ENCODE measurements around the gene PRKN. TPM values are rescaled to one million over a fixed set of nuclear protein-coding genes. Genes with fewer than 3 reads are reported as not detected.

PRKN gene
- total and polyA plus RNA-seq, 4 experiments from 2014 or later: 0.50 to 5.3 (median 2.9) TPM

DNA sequence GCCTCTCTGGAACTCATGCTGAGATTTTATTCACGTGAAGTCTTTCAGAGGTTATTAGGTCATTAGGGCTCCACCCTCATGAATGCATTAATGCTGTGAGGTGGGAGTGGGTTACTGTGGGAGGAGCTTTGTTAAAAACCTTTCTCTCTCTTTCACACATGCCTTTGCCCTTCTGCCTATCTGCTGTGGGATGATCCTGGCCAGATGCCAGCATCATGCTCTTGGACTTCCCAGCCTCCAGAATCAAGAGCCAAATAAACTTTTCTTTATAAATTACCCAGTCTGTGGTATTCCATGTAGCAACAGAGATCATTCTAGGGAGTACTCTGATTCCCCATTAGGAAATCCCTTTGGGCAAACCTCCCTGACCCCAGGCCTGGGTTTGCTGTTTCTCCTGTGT lies 1323.8 kb downstream of the PRKN start:
- no peaks in the 10 kb centered on the region for H3K36me3 Mint-ChIP-seq
- no peaks in the 10 kb centered on the region for H3K27me3 ChIP-seq (ENCODE audit: insufficient read depth, low read length)
- H3K36me3 ChIP-seq (ENCODE audit: insufficient read depth, low read length): no peaks in the 10 kb centered on the region
- POLR2A ChIA-PET (ENCODE audit: partially characterized antibody): no interaction called here
- H3K4me3 Mint-ChIP-seq: no peak overlapping the region
- H3K9me3 ChIP-seq (ENCODE audit: control insufficient read depth in 1 of 2, low read length in 2 of 2): no peaks in the 10 kb centered on the region
- no peak overlapping the region for H3K27ac ChIP-seq (ENCODE audit: low read depth, low read length)
- intact Hi-C loops (cut with micrococcal nuclease): no loop called here
- no peak overlapping the region for H3K27ac Mint-ChIP-seq
- peaks cover 0 to 18% (median under 1%) of the 10 kb centered on the region in 8 donors for H3K9me3 Mint-ChIP-seq
- no peak for DNase-seq
- H3K4me3 ChIP-seq (ENCODE audit: low read length in 2 of 2): no peak overlapping the region
- peaks cover 0 to 6% of the 10 kb centered on the region in 2 donors for H3K27me3 Mint-ChIP-seq
- no peaks in the 10 kb centered on the region for H3K4me1 Mint-ChIP-seq
- H3K4me1 ChIP-seq (ENCODE audit: insufficient read depth, low read length): no peaks in the 10 kb centered on the region
- CTCF ChIA-PET (ENCODE audit: partially characterized antibody): interaction anchor here (0.6 to 1.9 kb wide), 3 partner anchors 11 to 14 kb away, joined by 3 to 7 read pairs (median 5); no protein-coding TSS in a partner anchor

DNA sequence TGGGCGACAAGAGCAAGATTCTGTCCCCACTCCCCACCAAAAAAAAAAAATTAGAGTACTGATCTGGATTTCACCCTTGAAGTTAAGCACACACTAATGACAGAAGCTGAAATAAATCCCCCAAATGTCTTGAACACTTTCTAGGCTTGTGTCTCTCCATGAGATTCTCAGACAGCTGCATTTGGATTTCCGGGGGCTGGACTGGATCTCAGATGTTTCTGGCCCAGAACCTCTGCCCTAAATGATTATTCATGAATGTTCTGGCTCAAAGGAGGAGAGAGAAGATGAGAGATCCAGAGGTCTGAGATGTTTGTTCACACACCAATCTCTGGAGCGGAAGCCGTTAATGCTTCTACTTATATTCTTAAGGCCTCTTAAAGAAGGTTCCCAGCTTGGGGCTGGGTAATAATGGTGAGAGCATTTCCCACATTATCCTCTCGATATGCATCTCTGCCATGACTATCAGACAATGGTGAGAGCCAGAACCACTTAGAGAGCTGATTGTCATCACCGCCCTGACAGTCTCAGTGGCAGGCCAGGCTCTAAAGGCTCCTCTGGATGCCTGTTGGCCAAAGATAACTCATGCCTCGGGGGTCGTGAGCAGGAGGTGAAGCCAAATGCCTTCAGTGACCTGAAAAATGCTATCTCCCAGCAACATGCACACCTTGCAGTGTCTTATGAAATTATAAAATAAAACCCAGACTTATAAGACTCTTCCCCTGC lies 1325.8 kb downstream of the PRKN start:
- no peak for DNase-seq
- ChIA-PET CTCF (ENCODE audit: partially characterized antibody) (interaction anchor here (1.9 kb wide), 1 partner anchor 16 kb away, joined by 7 read pairs; no protein-coding TSS in a partner anchor), POLR2A (ENCODE audit: partially characterized antibody) (interaction anchor here (0.6 kb wide), 1 partner anchor 1053 kb away, joined by 3 read pairs; no protein-coding TSS in a partner anchor)
- Mint-ChIP-seq H3K36me3 (no peaks in the 10 kb centered on the region), H3K27ac (no peak overlapping the region), H3K4me1 (no peaks in the 10 kb centered on the region), H3K9me3 (peaks cover 0 to 18% (median under 1%) of the 10 kb centered on the region in 8 donors), H3K27me3 (peaks cover 0 to 6% of the 10 kb centered on the region in 2 donors), H3K4me3 (no peak overlapping the region)
- H3K27me3 ChIP-seq (ENCODE audit: insufficient read depth, low read length): no peaks in the 10 kb centered on the region
- H3K36me3 ChIP-seq (ENCODE audit: insufficient read depth, low read length): no peaks in the 10 kb centered on the region
- intact Hi-C loops (cut with micrococcal nuclease): no loop called here
- H3K4me1 ChIP-seq (ENCODE audit: insufficient read depth, low read length): no peaks in the 10 kb centered on the region
- H3K4me3 ChIP-seq (ENCODE audit: low read length in 2 of 2): no peak overlapping the region
- no peaks in the 10 kb centered on the region for H3K9me3 ChIP-seq (ENCODE audit: control insufficient read depth in 1 of 2, low read length in 2 of 2)
- H3K27ac ChIP-seq (ENCODE audit: low read depth, low read length): no peak overlapping the region

DNA sequence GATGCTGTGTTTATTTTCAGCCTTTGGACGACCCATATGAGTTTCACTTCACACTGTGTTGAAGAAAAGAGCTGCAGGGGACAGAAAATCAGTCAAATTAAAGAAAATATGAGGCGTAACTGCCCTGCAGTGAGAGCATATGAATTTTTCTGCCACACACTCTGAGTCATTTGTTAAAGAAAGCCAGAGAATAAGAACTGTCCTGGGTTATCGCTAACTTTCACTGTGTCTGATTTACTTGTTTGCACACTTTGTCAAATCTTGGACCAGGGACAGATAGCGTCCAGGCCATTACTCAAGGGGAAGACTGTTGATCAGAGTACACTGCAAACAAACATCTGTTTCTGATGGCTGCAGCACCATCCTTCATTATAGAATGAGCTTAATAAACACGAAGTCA lies 1326.9 kb downstream of the PRKN start:
- H3K27me3 ChIP-seq (ENCODE audit: insufficient read depth, low read length): no peaks in the 10 kb centered on the region
- Mint-ChIP-seq H3K4me3 (no peak overlapping the region), H3K27ac (no peak overlapping the region), H3K4me1 (no peaks in the 10 kb centered on the region), H3K27me3 (peaks cover 0 to 6% of the 10 kb centered on the region in 2 donors), H3K9me3 (peaks cover 0 to 18% (median under 1%) of the 10 kb centered on the region in 8 donors), H3K36me3 (no peaks in the 10 kb centered on the region)
- H3K4me3 ChIP-seq (ENCODE audit: low read length in 2 of 2): no peak overlapping the region
- H3K4me1 ChIP-seq (ENCODE audit: insufficient read depth, low read length): no peaks in the 10 kb centered on the region
- DNase-seq: no peak
- H3K36me3 ChIP-seq (ENCODE audit: insufficient read depth, low read length): no peaks in the 10 kb centered on the region
- no peak overlapping the region for H3K27ac ChIP-seq (ENCODE audit: low read depth, low read length)
- H3K9me3 ChIP-seq (ENCODE audit: control insufficient read depth in 1 of 2, low read length in 2 of 2): no peaks in the 10 kb centered on the region
- ChIA-PET CTCF (ENCODE audit: partially characterized antibody) (interaction anchor here (1.3 to 2.0 kb wide), 2 partner anchors 18 to 29 kb away, joined by 4 to 6 read pairs; no protein-coding TSS in a partner anchor), POLR2A (ENCODE audit: partially characterized antibody) (no interaction called here)
- intact Hi-C loops (cut with micrococcal nuclease): no loop called here

DNA sequence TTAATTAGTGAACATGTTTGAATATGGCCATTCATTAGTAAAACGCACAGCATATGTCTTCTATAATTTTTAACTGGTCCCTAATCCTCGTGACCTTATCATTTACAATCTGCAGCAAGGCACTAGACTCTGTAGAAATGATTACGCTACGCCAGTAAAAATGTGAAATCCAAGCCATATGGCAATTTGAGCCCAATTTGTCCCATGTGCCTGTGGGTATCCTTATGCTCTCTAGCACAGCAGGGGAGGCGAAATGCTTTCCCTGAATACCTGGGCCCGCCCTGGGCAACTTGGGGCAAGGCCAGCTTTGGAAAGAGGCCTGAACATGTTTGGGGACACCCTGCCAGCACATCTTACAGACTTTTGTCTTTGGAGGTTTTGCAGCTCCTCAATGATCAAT lies 1331.0 kb downstream of the PRKN start:
- Histone ChIP-seq H3K36me3 (ENCODE audit: insufficient read depth, low read length) (no peaks in the 10 kb centered on the region), H3K4me1 (ENCODE audit: insufficient read depth, low read length) (peaks cover 8% of the 10 kb centered on the region), H3K27ac (ENCODE audit: low read depth, low read length) (no peak overlapping the region), H3K9me3 (ENCODE audit: control insufficient read depth in 1 of 2, low read length in 2 of 2) (no peaks in the 10 kb centered on the region), H3K4me3 (ENCODE audit: low read length in 2 of 2) (no peak overlapping the region), H3K27me3 (ENCODE audit: insufficient read depth, low read length) (no peaks in the 10 kb centered on the region)
- Mint-ChIP-seq H3K27me3 (peaks cover 0 to 2% of the 10 kb centered on the region in 2 donors), H3K36me3 (no peaks in the 10 kb centered on the region), H3K4me1 (no peaks in the 10 kb centered on the region), H3K9me3 (no peaks in the 10 kb centered on the region), H3K4me3 (no peak overlapping the region), H3K27ac (no peak overlapping the region)
- ChIA-PET CTCF (ENCODE audit: partially characterized antibody) (interaction anchor here (6.8 kb wide), 1 partner anchor 24 kb away, joined by 46 read pairs; no protein-coding TSS in a partner anchor), POLR2A (ENCODE audit: partially characterized antibody) (no interaction called here)
- intact Hi-C loops (cut with micrococcal nuclease): no loop called here
- no peak for DNase-seq

DNA sequence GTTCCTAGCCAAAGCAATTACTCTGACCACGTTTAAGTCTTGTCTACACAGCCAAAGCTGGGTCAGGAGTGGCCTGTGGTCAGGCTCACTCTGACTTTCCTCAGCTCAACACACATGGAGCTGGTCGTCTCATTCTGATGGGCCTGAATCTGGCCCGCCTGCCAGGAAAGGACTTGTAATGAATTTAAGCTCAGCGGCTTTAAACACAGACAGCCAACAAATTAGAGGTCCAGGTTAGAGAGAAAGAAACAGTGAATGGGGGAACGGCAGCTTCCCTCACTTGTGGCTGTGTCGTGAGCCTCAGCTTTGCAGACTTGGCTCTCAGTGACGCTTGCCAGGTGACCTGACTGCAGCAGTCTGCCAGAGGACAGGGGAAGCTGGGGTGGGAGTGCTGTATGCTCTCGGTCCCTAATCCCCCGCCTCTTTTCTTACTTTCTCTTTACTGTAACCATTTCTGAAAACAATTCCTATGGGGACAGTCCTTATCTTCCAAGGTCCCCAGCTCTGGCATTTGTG lies 1331.8 kb downstream of the PRKN start:
- intact Hi-C loops (cut with micrococcal nuclease): no loop called here
- Mint-ChIP-seq H3K4me3 (no peak overlapping the region), H3K4me1 (no peaks in the 10 kb centered on the region), H3K27ac (no peak overlapping the region), H3K9me3 (peaks cover 0 to 2% (median 0%) of the 10 kb centered on the region in 8 donors), H3K36me3 (no peaks in the 10 kb centered on the region), H3K27me3 (peaks cover 0 to 2% of the 10 kb centered on the region in 2 donors)
- Histone ChIP-seq H3K4me3 (ENCODE audit: low read length in 2 of 2) (no peak overlapping the region), H3K27me3 (ENCODE audit: insufficient read depth, low read length) (no peaks in the 10 kb centered on the region), H3K36me3 (ENCODE audit: insufficient read depth, low read length) (no peaks in the 10 kb centered on the region), H3K27ac (ENCODE audit: low read depth, low read length) (no peak overlapping the region), H3K9me3 (ENCODE audit: control insufficient read depth in 1 of 2, low read length in 2 of 2) (no peaks in the 10 kb centered on the region), H3K4me1 (ENCODE audit: insufficient read depth, low read length) (peaks cover 8% of the 10 kb centered on the region)
- ChIA-PET POLR2A (ENCODE audit: partially characterized antibody) (no interaction called here), CTCF (ENCODE audit: partially characterized antibody) (interaction anchor here (2.1 to 6.8 kb wide), 3 partner anchors 10 to 23 kb away, joined by 7 to 46 read pairs (median 15); no protein-coding TSS in a partner anchor)
- no peak for DNase-seq

DNA sequence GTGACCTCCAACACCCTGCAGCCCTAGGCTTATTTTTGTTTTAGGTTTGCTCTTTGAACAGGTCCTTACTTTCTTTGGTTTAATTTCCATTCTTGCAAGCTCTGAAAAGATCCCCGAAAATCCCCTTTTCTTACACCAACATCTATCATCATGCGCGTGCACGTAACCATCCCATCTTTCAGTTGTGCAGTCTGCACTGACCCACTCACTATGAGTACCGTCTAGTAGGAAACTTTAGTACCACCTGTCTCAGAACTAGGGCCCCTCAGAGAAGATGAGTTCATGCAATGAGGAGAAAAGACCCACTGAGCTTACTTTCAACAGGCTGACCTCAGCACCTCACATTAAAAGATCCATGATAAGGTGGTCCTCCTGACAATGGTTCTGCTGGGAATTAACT lies 1333.1 kb downstream of the PRKN start:
- POLR2A ChIA-PET (ENCODE audit: partially characterized antibody): no interaction called here
- no peak overlapping the region for H3K4me3 Mint-ChIP-seq

DNA sequence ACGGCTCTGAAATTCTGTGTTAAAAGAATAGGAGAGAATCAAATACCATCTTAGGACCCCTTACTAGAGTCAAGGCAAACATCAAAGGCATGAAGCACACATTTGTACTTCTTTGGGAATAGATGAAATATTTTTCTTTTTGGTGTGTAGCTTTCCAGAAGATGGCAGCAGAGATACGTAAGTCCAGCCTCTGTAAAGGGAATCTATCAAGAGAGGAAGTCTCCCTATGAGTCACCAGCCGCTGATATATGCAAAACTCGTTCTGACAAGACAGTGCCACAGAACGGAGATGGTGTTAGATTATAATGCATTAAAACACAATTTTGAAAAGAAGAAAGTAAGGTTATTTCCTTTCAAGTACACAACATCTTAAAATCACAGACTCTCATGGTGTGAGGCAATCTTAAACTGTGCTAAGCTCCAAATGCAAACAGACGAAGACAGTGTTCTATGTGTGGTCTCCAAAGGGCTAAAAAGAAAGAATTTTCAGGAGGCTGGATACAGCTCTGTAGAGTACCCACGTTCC lies 1333.7 kb downstream of the PRKN start:
- intact Hi-C loops (cut with micrococcal nuclease): loop anchor here (1.0 to 5.0 kb wide), 2 partner anchors 301 to 1333 kb away; partner anchors contain the start of genes PACRG and PRKN
- Histone ChIP-seq H3K27me3 (ENCODE audit: insufficient read depth, low read length) (no peaks in the 10 kb centered on the region), H3K4me1 (ENCODE audit: insufficient read depth, low read length) (peaks cover 8% of the 10 kb centered on the region), H3K36me3 (ENCODE audit: insufficient read depth, low read length) (no peaks in the 10 kb centered on the region), H3K4me3 (ENCODE audit: low read length in 2 of 2) (no peak overlapping the region), H3K27ac (ENCODE audit: low read depth, low read length) (no peak overlapping the region), H3K9me3 (ENCODE audit: control insufficient read depth in 1 of 2, low read length in 2 of 2) (no peaks in the 10 kb centered on the region)
- peak; percentile 64 to 84 (median 76) for DNase-seq
- ChIA-PET POLR2A (ENCODE audit: partially characterized antibody) (interaction anchor here (0.6 kb wide), 1 partner anchor 1338 kb away, joined by 3 read pairs; no protein-coding TSS in a partner anchor), CTCF (ENCODE audit: partially characterized antibody) (interaction anchor here (0.6 to 6.8 kb wide), 8 partner anchors 9 to 1778 kb away, joined by 3 to 46 read pairs (median 4); no protein-coding TSS in a partner anchor)
- Mint-ChIP-seq H3K9me3 (peaks cover 0 to 2% (median 0%) of the 10 kb centered on the region in 8 donors), H3K27ac (no peak overlapping the region), H3K27me3 (no peaks in the 10 kb centered on the region), H3K4me3 (no peak overlapping the region), H3K36me3 (no peaks in the 10 kb centered on the region), H3K4me1 (no peaks in the 10 kb centered on the region)

More for the DNA sequence above, 1333.1 kb downstream of the PRKN start:
- Mint-ChIP-seq H3K4me1 (no peaks in the 10 kb centered on the region), H3K36me3 (no peaks in the 10 kb centered on the region), H3K27ac (no peak overlapping the region), H3K9me3 (peaks cover 0 to 2% (median 0%) of the 10 kb centered on the region in 8 donors), H3K27me3 (no peaks in the 10 kb centered on the region)
- intact Hi-C loops (cut with micrococcal nuclease): loop anchor here (1.0 to 5.0 kb wide), 2 partner anchors 301 to 1333 kb away; partner anchors contain the start of genes PACRG and PRKN
- no peaks in the 10 kb centered on the region for H3K36me3 ChIP-seq (ENCODE audit: insufficient read depth, low read length)
- H3K27me3 ChIP-seq (ENCODE audit: insufficient read depth, low read length): no peaks in the 10 kb centered on the region
- H3K27ac ChIP-seq (ENCODE audit: low read depth, low read length): no peak overlapping the region
- CTCF ChIA-PET (ENCODE audit: partially characterized antibody): interaction anchor here (0.9 to 6.8 kb wide), 7 partner anchors 9 to 1777 kb away, joined by 3 to 46 read pairs (median 4); no protein-coding TSS in a partner anchor
- H3K4me1 ChIP-seq (ENCODE audit: insufficient read depth, low read length): peaks cover 8% of the 10 kb centered on the region
- no peak for DNase-seq
- H3K9me3 ChIP-seq (ENCODE audit: control insufficient read depth in 1 of 2, low read length in 2 of 2): no peaks in the 10 kb centered on the region
- no peak overlapping the region for H3K4me3 ChIP-seq (ENCODE audit: low read length in 2 of 2)
